GM15510 (cell line): ENCODE results near the gene ATP23.

Source experiments
- POLR2A ChIP-seq: IDR thresholded peaks from 3 replicates; pipeline ENCODE4 v1.6.1; 2011; ENCODE audit warnings: borderline replicate concordance; ENCODE audit not compliant: insufficient read length; ENCODE audit errors: extremely low read depth

Gene ATP23

DNA sequence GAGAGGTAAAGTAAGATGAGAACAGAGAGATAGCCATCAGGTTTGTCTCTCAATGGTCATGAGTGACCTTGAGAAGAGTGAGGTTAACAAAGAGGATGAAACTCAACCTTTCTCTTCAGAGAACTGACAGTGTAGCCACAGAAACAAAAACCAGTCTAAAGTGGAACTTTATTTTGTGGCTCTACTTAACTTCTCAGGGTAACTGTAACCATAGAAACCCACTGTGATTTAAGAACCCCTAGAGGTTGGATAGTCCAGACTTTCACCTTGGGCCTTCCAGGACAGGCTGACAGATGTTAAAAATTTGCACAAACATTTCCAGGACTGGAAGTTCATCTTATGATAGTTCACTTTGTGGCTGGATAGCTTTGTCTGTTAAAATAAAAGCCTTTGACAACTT is 48.5 kb downstream of the ATP23 start:
- TF ChIP-seq POLR2A, result no peak

DNA sequence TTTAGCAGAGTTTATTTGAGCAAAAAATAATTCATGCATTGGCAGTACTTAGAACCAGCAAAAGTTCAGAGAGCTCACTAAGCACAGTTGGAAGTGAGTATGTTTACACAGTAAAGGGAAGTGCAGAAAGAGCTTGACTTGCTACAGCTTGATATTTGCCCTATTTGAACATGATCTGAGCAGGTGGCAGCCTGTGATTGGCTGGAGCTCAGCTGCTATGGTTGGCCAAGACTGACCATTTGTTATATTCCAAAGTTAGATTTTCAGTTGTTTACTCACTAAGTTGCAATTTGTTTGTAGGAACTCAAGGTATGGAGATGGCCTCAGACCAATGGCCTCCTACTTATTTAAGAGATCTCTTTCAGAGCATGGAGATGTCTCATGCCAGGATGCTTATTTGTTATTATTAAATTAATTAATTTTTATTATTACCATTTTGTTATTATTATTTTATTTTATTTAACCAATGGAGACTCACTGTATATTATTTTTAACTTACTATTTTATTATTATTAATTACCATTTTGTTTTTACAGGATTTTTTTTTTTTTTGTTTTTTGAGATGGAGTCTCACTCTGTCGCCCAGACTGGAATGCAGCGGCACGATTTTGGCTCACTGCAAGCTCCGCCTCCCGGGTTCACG is 49.0 kb downstream of the ATP23 start:
- TF ChIP-seq POLR2A, result no peak

GRCh38 chr12:57992001-57992400 is 50.6 kb downstream of the ATP23 start:
- TF ChIP-seq POLR2A, result no peak

- TF ChIP-seq POLR2A, result no peak
Observed at GRCh38 chr12:57993030-57993429, 51.7 kb downstream of the ATP23 start.

- TF ChIP-seq POLR2A, result no peak
Observed at GRCh38 chr12:57993834-57994233, 52.5 kb downstream of the ATP23 start.

GRCh38 chr12:57996520-57996919 is 55.2 kb downstream of the ATP23 start:
- TF ChIP-seq POLR2A, result no peak

DNA sequence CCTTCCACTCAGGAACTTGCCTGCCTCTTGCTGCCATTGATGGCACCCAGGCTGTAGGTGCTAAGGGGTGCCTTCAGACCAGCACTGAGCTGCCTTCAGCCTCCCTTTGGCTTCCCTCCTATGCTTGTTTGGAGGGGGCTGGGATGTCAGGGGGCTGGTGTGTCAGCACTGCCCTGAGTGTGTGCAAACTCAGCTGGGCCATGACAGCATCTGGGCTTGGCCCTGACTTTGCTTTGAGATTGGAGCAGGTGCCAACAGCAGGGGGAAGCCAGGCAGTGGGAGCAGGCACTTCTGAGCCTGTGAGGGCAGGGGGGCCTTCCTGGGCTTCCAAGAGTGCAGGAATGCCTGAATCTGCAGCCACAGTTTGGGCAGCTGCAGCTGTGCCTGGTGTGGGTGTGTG is 56.9 kb downstream of the ATP23 start:
- TF ChIP-seq POLR2A, result no peak

DNA sequence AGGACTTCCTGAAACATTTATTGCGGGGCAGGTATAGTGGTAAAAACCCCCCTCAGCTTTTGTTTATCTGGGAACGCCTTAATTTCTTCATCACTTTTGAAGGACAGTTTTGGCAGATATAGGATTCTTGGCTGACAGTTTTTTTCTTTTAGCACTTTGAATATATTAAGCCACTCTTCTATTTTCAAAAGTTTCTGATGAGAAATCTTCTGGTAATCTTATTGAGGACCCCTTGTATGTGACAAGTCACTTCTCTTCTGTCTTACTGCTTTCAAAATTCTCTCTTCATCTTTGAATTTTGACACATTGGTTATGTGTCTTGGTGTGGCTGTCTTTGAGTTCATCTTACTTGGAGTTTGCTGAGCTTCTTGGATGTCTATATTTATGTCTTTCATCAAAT is 59.1 kb downstream of the ATP23 start:
- no peak for TF ChIP-seq POLR2A

- TF ChIP-seq POLR2A, result no peak
Observed at GRCh38 chr12:58007875-58008274, 66.5 kb downstream of the ATP23 start.

GRCh38 chr12:58008634-58009033 is 67.3 kb downstream of the ATP23 start:
- no peak for TF ChIP-seq POLR2A
